ENCODE measurements around the gene TAF4.

DNA sequence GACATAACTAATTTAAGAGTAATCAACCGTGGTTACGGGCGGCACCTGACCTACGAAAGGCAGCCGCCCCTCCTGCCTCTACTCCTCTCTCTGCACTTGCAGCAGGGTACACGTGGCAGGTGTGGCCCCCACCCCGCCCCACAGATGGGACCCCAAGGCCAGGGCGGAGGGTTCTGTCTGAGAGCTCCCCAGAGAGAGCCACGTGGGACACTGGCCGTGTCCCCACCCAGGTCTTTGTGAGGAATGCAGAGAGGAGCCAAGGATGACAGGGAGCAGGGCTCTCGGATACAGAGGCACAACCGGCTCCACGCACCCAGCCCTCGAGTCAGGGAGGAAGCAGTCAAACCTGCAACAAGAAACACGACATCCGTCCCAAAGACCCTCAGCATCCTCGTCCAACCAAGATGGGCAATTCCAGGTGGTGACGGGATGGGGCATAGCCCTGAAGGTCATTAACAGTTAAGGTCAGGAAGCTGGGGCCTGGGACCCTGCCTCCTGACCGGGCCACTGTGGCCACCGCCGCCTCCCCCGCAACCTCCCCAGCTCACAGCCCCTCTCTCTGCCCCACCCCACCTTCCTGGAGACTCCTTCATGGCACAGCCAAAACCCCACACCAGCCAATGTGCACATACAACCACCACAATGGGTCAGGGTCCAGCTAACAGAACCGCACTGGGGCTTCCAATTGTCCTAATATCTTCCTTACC is 47.1 kb downstream of the TAF4 start:
- TF ChIP-seq, protein P1, sequence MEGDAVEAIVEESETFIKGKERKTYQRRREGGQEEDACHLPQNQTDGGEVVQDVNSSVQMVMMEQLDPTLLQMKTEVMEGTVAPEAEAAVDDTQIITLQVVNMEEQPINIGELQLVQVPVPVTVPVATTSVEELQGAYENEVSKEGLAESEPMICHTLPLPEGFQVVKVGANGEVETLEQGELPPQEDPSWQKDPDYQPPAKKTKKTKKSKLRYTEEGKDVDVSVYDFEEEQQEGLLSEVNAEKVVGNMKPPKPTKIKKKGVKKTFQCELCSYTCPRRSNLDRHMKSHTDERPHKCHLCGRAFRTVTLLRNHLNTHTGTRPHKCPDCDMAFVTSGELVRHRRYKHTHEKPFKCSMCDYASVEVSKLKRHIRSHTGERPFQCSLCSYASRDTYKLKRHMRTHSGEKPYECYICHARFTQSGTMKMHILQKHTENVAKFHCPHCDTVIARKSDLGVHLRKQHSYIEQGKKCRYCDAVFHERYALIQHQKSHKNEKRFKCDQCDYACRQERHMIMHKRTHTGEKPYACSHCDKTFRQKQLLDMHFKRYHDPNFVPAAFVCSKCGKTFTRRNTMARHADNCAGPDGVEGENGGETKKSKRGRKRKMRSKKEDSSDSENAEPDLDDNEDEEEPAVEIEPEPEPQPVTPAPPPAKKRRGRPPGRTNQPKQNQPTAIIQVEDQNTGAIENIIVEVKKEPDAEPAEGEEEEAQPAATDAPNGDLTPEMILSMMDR (IDR thresholded peaks at IDR 0.05): no peak
- no peak for TF ChIP-seq POLR2A (IDR thresholded peaks at IDR 0.05)
